Spleen (tissue), 11 donors: Measurements from ENCODE around the gene THSD7A. TPM values are rescaled to one million over a fixed set of nuclear protein-coding genes. Genes with fewer than 3 reads are reported as not detected.

Experiments
- DNase-seq: peaks from one replicate; pipeline ENCODE4 v3.0.0-alpha.2; 2020
- H3K27ac ChIP-seq, 8 donors: fragments of 200-600 bp; sonication (generic) in 7 of 8; 1 replicate in 4 of 8; 2 replicates in 4 of 8; pipeline versions ENCODE4 v1.5.0 to v1.8.0; 2016 to 2021; ENCODE audit warnings: inconsistent platforms in 4 of 8, mild to moderate bottlenecking in 4 of 8, moderate library complexity in 1 of 8
- H3K27me3 ChIP-seq, 7 donors: fragments of 200-600 bp; sonication (generic) in 6 of 7; replicated peaks in 1 of 7; 1 replicate in 4 of 7; 2 replicates in 3 of 7; pipeline versions ENCODE4 v1.5.0 to v1.8.0; 2016 to 2021; ENCODE audit warnings: inconsistent platforms in 3 of 7, mild to moderate bottlenecking in 1 of 7
- H3K36me3 ChIP-seq, 6 donors: fragments of 200-600 bp; sonication (generic) in 5 of 6; 1 replicate in 4 of 6; 2 replicates in 2 of 6; pipeline versions ENCODE4 v1.5.0 to v1.8.0; 2016 to 2021; ENCODE audit warnings: inconsistent platforms in 2 of 6
- H3K4me1 ChIP-seq, 6 donors: fragments of 200-600 bp; sonication (generic) in 5 of 6; 1 replicate in 3 of 6; 2 replicates in 3 of 6; pipeline versions ENCODE4 v1.5.0 to v1.8.0; 2016 to 2021; ENCODE audit warnings: inconsistent platforms in 3 of 6
- H3K4me3 ChIP-seq, 8 donors: fragments of 200-600 bp; sonication (generic) in 7 of 8; 1 replicate in 4 of 8; 2 replicates in 4 of 8; pipeline versions ENCODE4 v1.5.0 to v1.8.0; 2016 to 2021; ENCODE audit warnings: inconsistent platforms in 4 of 8, mild to moderate bottlenecking in 4 of 8, moderate library complexity in 2 of 8
- H3K9me3 ChIP-seq, 8 donors: fragments of 200-600 bp; sonication (generic) in 7 of 8; 1 replicate in 4 of 8; 2 replicates in 4 of 8; pipeline versions ENCODE4 v1.5.0 to v1.8.0; 2016 to 2021; ENCODE audit warnings: inconsistent platforms in 4 of 8
- POLR2A ChIP-seq, 3 donors: fragments of 450-650 bp; IDR thresholded peaks; one replicate each; pipeline ENCODE4 v1.5.1; 2017; ENCODE audit warnings: antibody characterized with exemption in 3 of 3, mild to moderate bottlenecking in 1 of 3
- POLR2AphosphoS5 ChIP-seq, 3 donors: sonication (generic); formaldehyde crosslinking; IDR thresholded peaks; one replicate each; pipeline ENCODE4 v1.5.1; 2017; ENCODE audit warnings: antibody characterized with exemption in 3 of 3
- WGBS, 5 donors: extraction: QIAGEN DNeasy Blood & Tissue Kit in 3 of 5; methylation state at CpG; one replicate each; pipeline versions ENCODE4 v1.1.5 to v1.1.7; 2013 to 2018; 5-methylcytosine and 5-hydroxymethylcytosine counted together
- intact Hi-C: fragments of 100-400 bp; cut with DNase I; formaldehyde crosslinking; loops from one replicate; pipeline ENCODE4 v1.15.0; 2023; ENCODE audit warnings: low total_unique reads
- polyA plus RNA-seq, 3 donors: library from polyadenylated mRNA; stranded (reverse); fragments of 200-250 nt; gene quantifications; one replicate each; pipeline ENCODE4 v1.2.1, GENCODE V29; 2013
- total RNA-seq, 7 donors: library from RNA; depleted of rRNA in 3 of 7; stranded (reverse); fragments of >200 nt in 3 of 7; fragmentation: NEBNext Ultra II Directional in 4 of 7; extraction: Animal tissue kit (Norgen Biotek cat#: 25700) in 4 of 7; gene quantifications; one replicate each; pipeline versions ENCODE4 v1.1.0 to v1.2.1, GENCODE V29; 2016 to 2021
- TF ChIP-seq, protein P1 (sequence below), 11 experiments: fragments of 200-600 bp in 7 of 11; fragments of 450-650 bp in 4 of 11; sonication (generic) in 4 of 11; IDR thresholded peaks in 8 of 11; conservative IDR thresholded peaks in 3 of 11; 1 replicate in 7 of 11; 2 replicates in 4 of 11; pipeline versions ENCODE4 v1.4.0 to v1.8.0; 2016 to 2021; ENCODE audit warnings: antibody characterized with exemption in 11 of 11, inconsistent platforms in 4 of 11, mild to moderate bottlenecking in 1 of 11
- donor health status: healthy with polysubstance abuse.
- donor health status: DM: no; HTN: no; CAD: no; lungs with moderate emphysema.
- donor health status: DM: no; HTN: no; CAD: no.
- donor health status: Bipolar disorder and iron deficiency.
- donor health status: healthy.
- donor health status: DM: no; HTN: no; CAD: no.
- donor health status: DM: yes; HTN: yes; CAD: no.

Gene THSD7A
- total and polyA plus RNA-seq, 10 donors = 0.29 to 8.7 (median 4.2) TPM

DNA sequence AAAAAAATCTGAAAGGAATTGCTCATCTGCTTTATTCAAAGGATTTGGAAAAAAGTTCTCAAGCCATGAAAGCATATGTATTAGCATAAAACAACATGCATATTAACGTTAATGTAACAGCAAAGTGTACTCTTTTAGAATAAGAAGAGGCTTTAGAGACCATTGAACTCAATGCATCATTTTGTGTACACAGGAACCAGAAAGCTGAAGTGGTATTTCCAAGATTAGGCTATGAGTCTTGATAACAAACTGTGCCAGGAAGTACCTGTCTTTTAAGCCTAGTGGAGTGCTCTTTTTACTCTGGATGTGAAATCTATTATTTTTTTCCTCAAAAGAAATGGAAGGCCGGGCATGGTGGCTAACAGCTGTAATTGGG is 164.2 kb downstream of the THSD7A start:
- TF ChIP-seq, protein P1, sequence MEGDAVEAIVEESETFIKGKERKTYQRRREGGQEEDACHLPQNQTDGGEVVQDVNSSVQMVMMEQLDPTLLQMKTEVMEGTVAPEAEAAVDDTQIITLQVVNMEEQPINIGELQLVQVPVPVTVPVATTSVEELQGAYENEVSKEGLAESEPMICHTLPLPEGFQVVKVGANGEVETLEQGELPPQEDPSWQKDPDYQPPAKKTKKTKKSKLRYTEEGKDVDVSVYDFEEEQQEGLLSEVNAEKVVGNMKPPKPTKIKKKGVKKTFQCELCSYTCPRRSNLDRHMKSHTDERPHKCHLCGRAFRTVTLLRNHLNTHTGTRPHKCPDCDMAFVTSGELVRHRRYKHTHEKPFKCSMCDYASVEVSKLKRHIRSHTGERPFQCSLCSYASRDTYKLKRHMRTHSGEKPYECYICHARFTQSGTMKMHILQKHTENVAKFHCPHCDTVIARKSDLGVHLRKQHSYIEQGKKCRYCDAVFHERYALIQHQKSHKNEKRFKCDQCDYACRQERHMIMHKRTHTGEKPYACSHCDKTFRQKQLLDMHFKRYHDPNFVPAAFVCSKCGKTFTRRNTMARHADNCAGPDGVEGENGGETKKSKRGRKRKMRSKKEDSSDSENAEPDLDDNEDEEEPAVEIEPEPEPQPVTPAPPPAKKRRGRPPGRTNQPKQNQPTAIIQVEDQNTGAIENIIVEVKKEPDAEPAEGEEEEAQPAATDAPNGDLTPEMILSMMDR (IDR thresholded peaks at IDR 0.05 in 8 of 11, conservative IDR thresholded peaks at IDR 0.05 in 3 of 11) = no peak
- TF ChIP-seq POLR2A (IDR thresholded peaks at IDR 0.05) (no peak), POLR2AphosphoS5 (IDR thresholded peaks at IDR 0.05) (no peak)
- no peaks in the 10 kb centered on the region for H3K4me1 ChIP-seq
- no peak for DNase-seq

DNA sequence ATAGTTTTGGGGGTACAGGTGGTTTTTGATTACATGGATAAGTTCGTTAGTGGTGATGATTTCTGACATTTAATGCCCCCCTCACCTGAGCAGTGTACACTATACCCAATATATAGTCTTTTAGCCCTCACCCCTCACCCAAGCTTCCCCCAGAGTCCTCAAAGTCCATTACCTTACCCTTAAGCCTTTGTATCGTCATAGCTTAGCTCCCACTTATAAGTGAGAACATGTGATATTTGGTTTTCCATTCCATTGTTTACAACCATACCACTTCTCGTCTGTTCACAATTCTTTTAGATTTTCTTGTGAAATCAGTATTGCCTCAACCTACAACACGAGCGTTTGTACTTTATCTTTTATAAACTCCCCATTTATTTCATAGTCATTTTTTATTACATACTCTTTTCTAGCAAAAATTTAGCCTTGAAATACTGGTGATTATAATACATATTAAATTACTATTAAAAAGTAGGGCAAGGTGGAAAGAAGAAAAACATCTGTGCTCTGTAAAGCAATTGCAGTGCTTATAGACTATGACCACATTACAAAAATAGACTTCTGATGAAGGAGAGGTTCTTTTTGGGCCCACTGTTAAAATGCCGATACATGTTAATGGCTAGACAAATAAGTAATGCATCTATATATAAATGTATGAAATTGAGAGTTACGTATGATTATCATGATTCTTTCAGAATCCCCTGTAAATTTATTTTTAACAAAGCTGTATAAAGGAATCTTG is 164.8 kb downstream of the THSD7A start:
- Histone ChIP-seq H3K27ac (no peak overlapping the region), H3K27me3 (no peaks in the 10 kb centered on the region), H3K4me3 (no peak overlapping the region), H3K9me3 (no peaks in the 10 kb centered on the region), H3K4me1 (no peaks in the 10 kb centered on the region), H3K36me3 (no peaks in the 10 kb centered on the region)
- WGBS, 5 donors = 79 to 91% (median 81%) methylated on average over 7 of the region's 7 CpGs
- TF ChIP-seq POLR2A (IDR thresholded peaks at IDR 0.05) = no peak
- TF ChIP-seq, protein P1 (IDR thresholded peaks at IDR 0.05 in 8 of 11, conservative IDR thresholded peaks at IDR 0.05 in 3 of 11) = no peak
- intact Hi-C loops = no loop called here
- DNase-seq = no peak

More for the DNA sequence above, 164.2 kb downstream of the THSD7A start:
- Histone ChIP-seq H3K9me3 (no peaks in the 10 kb centered on the region), H3K4me3 (no peak overlapping the region), H3K27me3 (no peaks in the 10 kb centered on the region), H3K36me3 (no peaks in the 10 kb centered on the region), H3K27ac (no peak overlapping the region)
- intact Hi-C loops = no loop called here
- 51 to 70% (median 56%) methylated on average over 2 of the region's 2 CpGs for WGBS, 5 donors

- no peaks in the 10 kb centered on the region for H3K36me3 ChIP-seq
- TF ChIP-seq POLR2A (IDR thresholded peaks at IDR 0.05) (no peak), POLR2AphosphoS5 (IDR thresholded peaks at IDR 0.05) (no peak)
- TF ChIP-seq, protein P1 (IDR thresholded peaks at IDR 0.05 in 8 of 11, conservative IDR thresholded peaks at IDR 0.05 in 3 of 11) = no peak
- 71 to 84% (median 80%) methylated on average over 3 of the region's 3 CpGs for WGBS, 5 donors
- no peak for DNase-seq
- H3K4me3 ChIP-seq = no peak overlapping the region
- no peaks in the 10 kb centered on the region for H3K4me1 ChIP-seq
- no peak overlapping the region for H3K27ac ChIP-seq
- no peaks in the 10 kb centered on the region for H3K27me3 ChIP-seq
- intact Hi-C loops = no loop called here
- no peaks in the 10 kb centered on the region for H3K9me3 ChIP-seq
These were observed 166.6 kb downstream of the THSD7A start for GRCh38 chr7:11665357-11665756.

GRCh38 chr7:11655642-11656041 is 176.4 kb downstream of the THSD7A start:
- H3K27me3 ChIP-seq = no peaks in the 10 kb centered on the region
- no peaks in the 10 kb centered on the region for H3K9me3 ChIP-seq
- H3K36me3 ChIP-seq = no peaks in the 10 kb centered on the region
- no peak overlapping the region for H3K4me3 ChIP-seq
- no peak overlapping the region for H3K27ac ChIP-seq
- intact Hi-C loops = no loop called here
- 75 to 97% (median 88%) methylated on average over 1 of the region's 1 CpG for WGBS, 5 donors
- no peak for DNase-seq
- no peaks in the 10 kb centered on the region for H3K4me1 ChIP-seq
- TF ChIP-seq, protein P1 (IDR thresholded peaks at IDR 0.05 in 8 of 11, conservative IDR thresholded peaks at IDR 0.05 in 3 of 11) = no peak
- TF ChIP-seq POLR2AphosphoS5 (IDR thresholded peaks at IDR 0.05) = no peak
- TF ChIP-seq POLR2A (IDR thresholded peaks at IDR 0.05) = no peak
